Stomach (tissue), 9 donors: ENCODE data around the gene STAB1. TPM values are rescaled to one million over a fixed set of nuclear protein-coding genes. Genes with fewer than 3 reads are reported as not detected.
"Not testable (repeated sequence)": the region's sequence is repeated elsewhere in the genome, so short reads cannot be mapped to it uniquely, and the experiment has no call there.

Source experiments
- DNase-seq, 2 donors: peaks; one replicate each; pipeline versions ENCODE4 v3.0.0 to v3.0.0-alpha.2; 2013 to 2019
- H3K27ac ChIP-seq, 5 donors: fragments of 200-600 bp in 4 of 5; sonication (generic) in 4 of 5; one replicate each; pipeline ENCODE4 v1.5.1; 2013 to 2019; ENCODE audit warnings: mild to moderate bottlenecking in 1 of 5, moderate library complexity in 1 of 5
- H3K27me3 ChIP-seq, 3 donors: fragments of 200-600 bp; sonication (generic); one replicate each; pipeline ENCODE4 v1.5.1; 2017 to 2019; ENCODE audit warnings: mixed run types in 1 of 3
- H3K36me3 ChIP-seq, 4 donors: fragments of 200-600 bp; sonication (generic); 1 replicate in 3 of 4; 2 replicates in 1 of 4; pipeline ENCODE4 v1.5.1; 2016 to 2019
- H3K4me1 ChIP-seq, 4 donors: fragments of 200-600 bp; sonication (generic); one replicate each; pipeline ENCODE4 v1.5.1; 2016 to 2019
- H3K4me3 ChIP-seq, 4 donors: fragments of 200-600 bp; sonication (generic) in 3 of 4; one replicate each; pipeline ENCODE4 v1.5.1; 2016 to 2019; ENCODE audit warnings: mild to moderate bottlenecking in 1 of 4
- H3K9me3 ChIP-seq, 4 donors: fragments of 200-600 bp; sonication (generic); one replicate each; pipeline ENCODE4 v1.5.1; 2016 to 2019
- CTCF ChIP-seq, 7 experiments: fragments of 450-650 bp in 4 of 7; fragments of 200-600 bp in 3 of 7; sonication (generic) in 3 of 7; IDR thresholded peaks; one replicate each; pipeline ENCODE4 v1.5.1; 2016 to 2019; ENCODE audit warnings: antibody characterized with exemption in 7 of 7, control low read depth in 2 of 7, mild to moderate bottlenecking in 1 of 7
- EP300 ChIP-seq: sonication (generic); formaldehyde crosslinking; IDR thresholded peaks from one replicate; pipeline ENCODE4 v1.6.1; 2017; ENCODE audit warnings: antibody characterized with exemption
- POLR2A ChIP-seq, 4 donors: fragments of 450-650 bp; IDR thresholded peaks; one replicate each; pipeline ENCODE4 v1.6.1; 2016; ENCODE audit warnings: antibody characterized with exemption in 4 of 4, control low read depth in 2 of 4, mild to moderate bottlenecking in 1 of 4, moderate library complexity in 1 of 4
- POLR2AphosphoS5 ChIP-seq, 3 donors: sonication (generic); formaldehyde crosslinking; IDR thresholded peaks; one replicate each; pipeline ENCODE4 v1.6.1; 2016; ENCODE audit warnings: antibody characterized with exemption in 3 of 3
- WGBS, 5 donors: extraction: QIAGEN DNeasy Blood & Tissue Kit in 3 of 5; methylation state at CpG; one replicate each; pipeline versions ENCODE4 v1.1.5 to v1.1.7; 2013 to 2018; 5-methylcytosine and 5-hydroxymethylcytosine counted together
- intact Hi-C: fragments of 100-400 bp; cut with DNase I; formaldehyde crosslinking; loops from one replicate; pipeline ENCODE4 v1.15.1; 2023; ENCODE audit warnings: low total_unique reads
- polyA plus RNA-seq, 3 donors: library from polyadenylated mRNA; stranded (reverse); fragments of 200-250 nt; gene quantifications; one replicate each; pipeline ENCODE4 v1.2.3, GENCODE V29; 2013
- total RNA-seq, 5 donors: library from RNA; depleted of rRNA; stranded (reverse); fragments of >200 nt; gene quantifications; one replicate each; pipeline versions ENCODE4 v1.1.0 to v1.2.3, GENCODE V29; 2014 to 2016
- donor health status: healthy with polysubstance abuse.
- donor health status: Bipolar disorder and iron deficiency.
- donor health status: healthy.

Gene STAB1
- total and polyA plus RNA-seq, 8 donors: 33.7 to 295 (median 62.8) TPM

DNA sequence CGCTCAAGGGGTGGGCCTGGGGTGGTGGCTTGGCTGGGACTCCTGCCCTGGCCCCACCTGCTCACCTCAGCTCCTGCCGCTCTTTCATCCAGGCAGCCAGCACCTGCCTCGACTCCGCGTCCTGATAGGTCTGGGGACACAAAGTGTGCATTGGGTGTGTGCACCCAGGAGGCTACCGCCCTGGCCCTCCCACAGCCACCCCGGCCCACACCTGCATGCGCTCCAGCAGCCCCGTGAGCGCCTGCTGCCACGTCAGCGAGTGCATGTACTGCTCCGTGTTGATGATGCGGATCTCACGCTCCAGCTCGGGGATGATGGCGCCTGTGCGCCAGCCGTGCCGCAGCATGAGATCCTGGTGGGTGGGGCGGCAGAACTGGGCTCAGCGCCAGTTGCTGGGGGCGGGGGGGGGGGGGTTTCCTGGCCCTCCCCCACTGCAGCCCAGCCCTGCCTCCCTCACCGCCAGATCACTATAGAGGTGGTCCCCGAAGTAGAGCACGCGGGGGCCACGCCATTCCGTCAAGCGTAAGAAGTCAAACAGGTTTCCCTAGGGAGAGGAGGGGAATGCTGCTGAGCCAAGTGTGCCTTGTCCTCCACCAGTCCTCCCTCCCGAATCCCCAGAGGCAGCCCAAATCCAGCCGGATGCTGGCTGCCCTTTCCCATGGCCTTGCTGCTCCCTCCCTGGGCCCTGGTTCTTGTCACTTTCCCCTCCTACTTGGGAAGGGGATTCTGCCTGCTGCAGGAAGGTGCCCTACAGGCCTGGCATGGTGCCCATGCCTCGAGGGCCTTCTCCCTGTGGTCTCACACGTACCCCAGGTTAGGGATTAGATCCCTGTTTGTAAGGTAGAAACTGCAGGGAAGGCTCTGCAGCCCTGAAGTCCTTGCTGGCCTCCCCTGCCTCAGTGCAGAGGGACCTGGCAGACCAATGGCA is 29.9 kb downstream of the STAB1 start:
- peak in 1 of 2 donors; percentile 77 for DNase-seq
- WGBS, 5 donors: 63 to 74% (median 70%) methylated on average over 11 to 34 of the region's 34 CpGs
- intact Hi-C loops: no loop called here

GRCh38 chr3:52525680-52526561 is 30.8 kb downstream of the STAB1 start:
- 72 to 81% (median 79%) methylated on average over 9 of the region's 9 CpGs for WGBS, 5 donors
- peaks cover 0 to 69% (median 54%) of the 10 kb centered on the region in 4 donors for H3K36me3 ChIP-seq
- H3K27ac ChIP-seq: peak overlapping the region in 4 of 5 donors; percentile 20 to 60 (median 42)
- H3K4me3 ChIP-seq: no peak overlapping the region
- H3K4me1 ChIP-seq: peaks cover 0 to 30% (median 15%) of the 10 kb centered on the region in 4 donors
- intact Hi-C loops: no loop called here
- no peak for TF ChIP-seq POLR2AphosphoS5 (IDR thresholded peaks at IDR 0.05)
- H3K27me3 ChIP-seq: no peaks in the 10 kb centered on the region
- no peak for DNase-seq
- no peaks in the 10 kb centered on the region for H3K9me3 ChIP-seq

More for the DNA sequence above, 29.9 kb downstream of the STAB1 start:
- Histone ChIP-seq H3K27me3 (no peaks in the 10 kb centered on the region), H3K4me1 (peaks cover 0 to 24% (median 14%) of the 10 kb centered on the region in 4 donors), H3K4me3 (no peak overlapping the region), H3K36me3 (peaks cover 0 to 78% (median 54%) of the 10 kb centered on the region in 4 donors), H3K9me3 (no peaks in the 10 kb centered on the region), H3K27ac (peak overlapping the region in 4 of 5 donors; percentile 28 to 60 (median 42))
- TF ChIP-seq POLR2A (IDR thresholded peaks at IDR 0.05): no peak
- no peak for TF ChIP-seq EP300
- no peak for TF ChIP-seq CTCF (IDR thresholded peaks at IDR 0.05)
- TF ChIP-seq POLR2AphosphoS5 (IDR thresholded peaks at IDR 0.05): no peak

GRCh38 chr3:52526671-52527038 is 31.5 kb downstream of the STAB1 start:
- H3K4me3 ChIP-seq, H3K27me3 ChIP-seq, H3K27ac ChIP-seq, H3K9me3 ChIP-seq, DNase-seq, intact Hi-C loops: not testable (repeated sequence)
- WGBS, 5 donors: 90 to 98% (median 95%) methylated on average over 5 of the region's 5 CpGs
- peaks cover 0 to 36% (median 16%) of the 10 kb centered on the region in 4 donors for H3K4me1 ChIP-seq
- H3K36me3 ChIP-seq: peaks cover 0 to 63% (median 53%) of the 10 kb centered on the region in 4 donors

- intact Hi-C loops: no loop called here
- Histone ChIP-seq H3K27ac (no peak overlapping the region), H3K4me1 (peaks cover 2 to 41% (median 21%) of the 10 kb centered on the region in 4 donors), H3K36me3 (peaks cover 0 to 58% (median 52%) of the 10 kb centered on the region in 4 donors), H3K9me3 (no peaks in the 10 kb centered on the region), H3K4me3 (no peak overlapping the region), H3K27me3 (no peaks in the 10 kb centered on the region)
- no peak for DNase-seq
- 89 to 93% (median 89%) methylated on average over 8 to 14 of the region's 14 CpGs for WGBS, 5 donors
- TF ChIP-seq CTCF (IDR thresholded peaks at IDR 0.05): no peak
Measured at GRCh38 chr3:52527039-52527731, 32.0 kb downstream of the STAB1 start.
